Lower leg skin (tissue), 3 donors: Measurements from ENCODE around the gene RPL37.

Source experiments
- POLR2A ChIP-seq, 2 donors: fragments of 450-650 bp; IDR thresholded peaks; one replicate each; pipeline ENCODE4 v1.6.1; 2016 to 2017; ENCODE audit warnings: antibody characterized with exemption in 2 of 2, mild to moderate bottlenecking in 1 of 2, moderate library complexity in 1 of 2
- TF ChIP-seq, protein P1 (sequence below), 3 donors: fragments of 450-650 bp; IDR thresholded peaks; one replicate each; pipeline ENCODE4 v1.5.1; 2016; ENCODE audit warnings: antibody characterized with exemption in 3 of 3, mild to moderate bottlenecking in 3 of 3, moderate library complexity in 2 of 3

DNA sequence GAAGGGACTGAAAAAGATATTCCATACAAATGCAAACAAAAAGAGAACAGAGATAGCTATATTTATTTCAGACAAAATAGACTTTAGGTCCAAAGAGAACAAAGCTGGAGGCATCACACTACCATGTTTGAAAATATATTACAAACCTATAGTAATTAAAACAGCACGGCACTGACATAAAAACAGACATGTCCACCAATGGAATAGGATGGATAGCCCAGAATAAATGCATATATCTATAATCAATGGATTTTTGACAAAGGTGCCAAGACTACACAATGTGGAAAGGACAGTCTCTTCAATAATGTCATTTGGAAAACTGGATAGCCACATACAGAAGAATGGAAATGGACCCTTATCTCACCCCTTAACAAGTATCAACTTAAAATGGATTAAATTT lies 47.0 kb downstream of the RPL37 start:
- TF ChIP-seq, protein P1, sequence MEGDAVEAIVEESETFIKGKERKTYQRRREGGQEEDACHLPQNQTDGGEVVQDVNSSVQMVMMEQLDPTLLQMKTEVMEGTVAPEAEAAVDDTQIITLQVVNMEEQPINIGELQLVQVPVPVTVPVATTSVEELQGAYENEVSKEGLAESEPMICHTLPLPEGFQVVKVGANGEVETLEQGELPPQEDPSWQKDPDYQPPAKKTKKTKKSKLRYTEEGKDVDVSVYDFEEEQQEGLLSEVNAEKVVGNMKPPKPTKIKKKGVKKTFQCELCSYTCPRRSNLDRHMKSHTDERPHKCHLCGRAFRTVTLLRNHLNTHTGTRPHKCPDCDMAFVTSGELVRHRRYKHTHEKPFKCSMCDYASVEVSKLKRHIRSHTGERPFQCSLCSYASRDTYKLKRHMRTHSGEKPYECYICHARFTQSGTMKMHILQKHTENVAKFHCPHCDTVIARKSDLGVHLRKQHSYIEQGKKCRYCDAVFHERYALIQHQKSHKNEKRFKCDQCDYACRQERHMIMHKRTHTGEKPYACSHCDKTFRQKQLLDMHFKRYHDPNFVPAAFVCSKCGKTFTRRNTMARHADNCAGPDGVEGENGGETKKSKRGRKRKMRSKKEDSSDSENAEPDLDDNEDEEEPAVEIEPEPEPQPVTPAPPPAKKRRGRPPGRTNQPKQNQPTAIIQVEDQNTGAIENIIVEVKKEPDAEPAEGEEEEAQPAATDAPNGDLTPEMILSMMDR (IDR thresholded peaks at IDR 0.05) = no peak
- no peak for TF ChIP-seq POLR2A (IDR thresholded peaks at IDR 0.05)
